Retina (tissue), 1 donor: Measurements from ENCODE around the gene PTTG1IP2.

Experiments
- DNase-seq: peaks from one replicate; pipeline ENCODE4 v3.0.0-alpha.2; 2016

The PTTG1IP2 gene

DNA sequence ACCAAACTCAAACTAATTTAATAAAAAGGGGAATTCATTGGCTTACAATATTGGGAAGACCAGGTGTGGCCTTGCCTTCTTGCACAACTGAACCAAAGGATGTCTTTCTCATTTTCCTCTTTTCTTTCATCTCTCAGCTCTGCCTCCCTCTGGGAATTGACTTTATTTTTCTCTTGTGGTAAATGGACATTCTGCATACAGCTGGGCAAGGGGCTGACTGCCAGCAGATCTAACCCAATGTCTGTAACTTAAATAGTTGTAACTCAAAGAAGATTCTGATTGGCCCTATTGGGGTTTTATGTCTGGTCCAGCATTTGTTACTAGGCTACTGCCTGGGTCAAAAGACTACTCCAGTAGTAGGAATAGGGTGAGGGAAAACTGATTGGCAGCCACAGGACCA, 15.3 kb downstream of the PTTG1IP2 start:
- DNase-seq = no peak

GRCh38 chr7:90485734-90486316, 16.4 kb downstream of the PTTG1IP2 start:
- DNase-seq = no peak

DNA sequence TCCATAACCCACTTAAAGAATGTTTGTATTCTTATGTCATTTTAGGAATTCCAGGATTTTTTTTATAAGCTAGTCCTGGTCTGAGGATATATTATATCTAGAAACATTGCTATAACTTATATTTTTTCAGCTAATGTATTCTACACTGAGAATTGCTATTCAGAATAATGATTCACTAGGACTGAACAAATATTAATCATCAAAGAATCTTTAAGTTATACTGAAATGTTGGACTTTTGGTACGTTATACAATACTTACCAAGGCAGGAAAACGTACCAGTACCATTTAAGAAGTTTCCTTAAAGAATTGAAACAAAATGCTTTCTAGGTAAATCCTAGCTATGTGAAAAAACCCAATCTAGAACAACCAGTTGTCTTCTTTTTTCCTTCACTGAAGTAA, 18.4 kb downstream of the PTTG1IP2 start:
- DNase-seq = no peak

DNA sequence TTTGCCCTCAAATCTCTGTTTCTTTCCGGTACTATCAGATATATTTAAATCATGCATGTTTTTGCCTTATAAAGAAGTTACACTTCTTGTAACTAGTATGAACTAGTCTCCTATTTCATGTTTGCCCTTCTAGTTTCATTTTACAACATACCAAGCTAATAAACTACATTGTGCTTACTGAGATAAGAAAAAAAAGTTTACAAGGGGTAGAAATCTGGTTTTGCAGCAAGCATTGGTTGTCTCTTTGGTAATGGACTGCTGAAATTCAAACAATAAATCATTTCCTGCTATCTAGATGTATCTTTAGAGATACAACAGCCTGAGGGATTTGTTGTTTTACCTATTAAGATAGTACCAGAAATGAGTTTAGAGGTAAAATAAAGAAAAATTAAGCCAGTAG, 18.8 kb downstream of the PTTG1IP2 start:
- DNase-seq = no peak

GRCh38 chr7:90492250-90492649, 22.8 kb downstream of the PTTG1IP2 start:
- no peak for DNase-seq

DNA sequence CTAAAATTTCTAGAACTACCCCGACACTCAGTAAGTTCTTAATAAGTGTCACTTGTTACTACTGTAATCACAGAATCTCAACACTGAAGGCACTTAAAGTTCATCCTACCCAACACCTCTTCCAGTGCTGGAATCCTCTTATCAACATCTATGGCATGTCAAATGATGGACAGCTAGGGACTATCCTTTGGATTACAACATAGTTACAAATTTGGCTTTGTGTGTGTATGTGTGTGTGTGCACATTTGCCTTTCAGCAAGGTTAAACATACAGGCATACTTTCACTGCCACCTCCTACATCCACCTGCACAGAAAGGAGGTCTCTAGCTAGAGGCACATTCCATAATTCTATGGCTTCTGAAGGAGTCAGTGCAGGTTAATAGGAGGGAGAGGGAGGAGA, 25.8 kb downstream of the PTTG1IP2 start:
- DNase-seq = no peak

GRCh38 chr7:90502539-90502938, 33.1 kb downstream of the PTTG1IP2 start:
- DNase-seq = no peak

DNA sequence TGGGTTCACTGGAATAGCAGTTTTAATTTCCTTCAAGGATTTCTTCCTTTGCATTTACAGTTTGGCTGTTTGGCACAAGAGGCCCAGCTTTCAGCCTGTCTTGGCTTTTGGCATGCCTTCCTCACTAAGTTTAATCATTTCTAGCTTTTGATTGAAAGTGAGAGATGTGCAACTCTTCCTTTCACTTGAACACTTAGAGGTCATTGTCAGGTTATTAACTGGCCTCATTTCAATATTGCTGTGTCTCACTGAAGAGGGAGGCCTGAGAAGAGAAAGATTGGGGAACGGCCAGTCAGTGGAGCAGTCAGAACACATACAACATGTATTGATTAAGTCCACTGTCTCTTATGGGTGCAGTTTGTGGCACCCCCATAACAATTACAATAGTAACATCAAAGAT, 33.9 kb downstream of the PTTG1IP2 start:
- DNase-seq = no peak

DNA sequence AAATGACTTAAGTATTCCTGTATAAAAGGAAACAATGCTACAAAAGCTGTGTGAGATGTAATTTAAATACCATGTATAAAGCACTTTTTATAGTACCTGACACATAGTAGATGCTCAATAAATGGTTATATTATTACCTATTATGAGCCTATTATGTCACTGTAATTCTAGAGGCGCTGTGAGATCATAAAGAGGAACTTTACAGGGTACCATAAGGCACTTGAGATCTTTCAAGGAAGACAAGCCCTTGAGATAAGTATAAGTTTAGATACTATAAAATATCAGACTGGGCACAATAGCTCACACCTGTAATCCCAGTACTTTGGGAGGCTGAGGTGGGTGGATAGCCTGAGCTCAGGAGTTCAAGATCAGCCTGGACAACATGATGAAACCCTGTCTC, 38.3 kb downstream of the PTTG1IP2 start:
- DNase-seq = no peak

DNA sequence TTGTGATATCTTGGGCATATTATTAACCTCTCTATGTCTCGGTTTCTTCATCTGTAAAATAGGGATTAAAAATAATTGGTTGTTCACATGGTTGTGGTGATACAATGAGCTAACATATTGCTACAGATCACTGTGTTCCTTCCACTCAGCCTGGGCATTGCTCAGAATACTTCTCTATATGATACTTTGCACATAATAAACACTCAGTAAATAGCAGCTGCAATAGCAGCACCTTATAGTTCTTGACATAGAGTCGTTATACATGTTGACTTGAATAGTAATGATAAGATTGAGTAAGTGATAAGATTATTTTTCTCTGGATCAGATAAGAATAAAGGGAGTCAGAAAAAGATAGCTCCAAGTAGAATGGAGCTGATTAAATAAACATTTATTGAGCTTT, 42.3 kb downstream of the PTTG1IP2 start:
- no peak for DNase-seq

DNA sequence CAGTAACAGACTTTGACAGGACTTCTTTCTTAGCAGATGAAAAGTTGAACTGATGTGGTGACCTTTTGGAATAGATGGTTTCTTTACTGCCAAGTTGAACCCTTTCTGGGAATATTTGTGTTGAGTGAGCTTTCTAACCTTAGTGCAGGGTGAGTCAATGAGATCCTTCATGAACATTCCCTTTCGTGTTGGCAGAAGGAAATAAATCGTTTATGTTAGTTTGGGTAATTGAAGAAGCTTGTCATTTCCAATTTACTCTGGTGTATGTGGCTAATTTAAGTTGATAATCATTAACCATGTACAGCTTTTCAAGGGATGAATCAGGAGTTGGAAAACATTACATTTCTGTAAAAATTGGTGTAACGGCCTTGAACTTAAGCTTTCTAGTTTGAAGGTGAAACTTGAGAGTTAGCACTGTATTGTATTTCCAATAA, 43.4 kb downstream of the PTTG1IP2 start:
- DNase-seq = peak; percentile 24

DNA sequence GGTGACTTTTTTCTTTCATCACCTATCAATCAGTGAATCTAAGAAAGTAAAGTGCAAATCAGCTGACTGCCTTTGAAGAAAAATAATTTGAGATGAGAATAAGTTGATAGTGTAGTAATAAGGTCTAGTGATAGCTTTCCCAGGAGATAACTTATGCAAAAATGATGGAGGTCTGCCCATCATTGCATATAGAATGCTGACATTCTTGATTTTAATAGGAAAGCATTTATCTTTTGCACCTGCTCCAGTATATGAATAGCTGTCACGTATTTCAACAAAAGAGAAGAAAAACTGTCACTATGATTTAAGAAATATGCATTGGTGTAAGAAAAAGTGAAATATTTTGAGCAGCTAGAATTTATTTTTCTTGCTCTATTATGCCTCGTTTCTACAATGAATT, 46.8 kb downstream of the PTTG1IP2 start:
- peak; percentile 13 for DNase-seq

- no peak for DNase-seq
Measured at GRCh38 chr7:90518630-90519029, 49.2 kb downstream of the PTTG1IP2 start.

DNA sequence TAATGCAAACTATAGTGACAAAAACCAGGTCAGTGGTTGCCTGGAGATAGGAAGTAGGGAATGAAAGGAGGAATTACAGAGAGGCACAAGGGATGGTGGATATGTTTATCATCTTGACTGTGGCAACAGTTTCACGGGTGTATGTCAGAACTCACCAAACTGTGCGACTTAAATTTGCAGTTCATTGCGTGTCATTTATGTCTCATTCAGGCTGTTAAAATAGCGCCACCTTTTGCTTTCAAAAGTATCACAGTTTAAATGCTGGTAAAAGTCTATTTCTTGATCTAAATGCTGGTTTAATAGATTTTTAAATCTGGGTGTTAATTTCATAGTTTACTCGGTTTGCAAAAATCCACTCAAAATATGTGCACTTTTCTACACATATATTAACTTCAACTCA, 51.0 kb downstream of the PTTG1IP2 start:
- no peak for DNase-seq

GRCh38 chr7:90530263-90530662, 60.8 kb downstream of the PTTG1IP2 start:
- DNase-seq = no peak

GRCh38 chr7:90532231-90532929, 62.9 kb downstream of the PTTG1IP2 start:
- no peak for DNase-seq

GRCh38 chr7:90536449-90536848, 67.0 kb downstream of the PTTG1IP2 start:
- no peak for DNase-seq

DNA sequence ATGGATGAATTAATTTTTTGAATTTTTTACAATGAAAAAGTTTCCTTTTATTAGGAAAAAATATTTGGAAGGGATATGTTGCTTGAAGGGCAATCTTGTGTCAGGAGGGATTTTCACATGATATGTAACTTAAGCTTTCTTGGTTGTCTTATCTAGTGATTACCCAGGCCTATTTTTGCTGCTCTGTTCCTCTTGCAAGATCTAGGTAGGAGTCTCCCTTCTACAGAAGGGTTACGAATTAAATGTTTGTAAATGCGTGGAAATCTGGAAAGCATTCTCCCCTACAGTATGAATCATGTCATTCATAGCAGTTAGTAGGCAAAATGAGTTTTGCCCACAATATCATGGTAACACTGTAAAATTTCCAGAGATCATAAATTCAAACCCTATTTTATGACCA, 69.0 kb downstream of the PTTG1IP2 start:
- no peak for DNase-seq

DNA sequence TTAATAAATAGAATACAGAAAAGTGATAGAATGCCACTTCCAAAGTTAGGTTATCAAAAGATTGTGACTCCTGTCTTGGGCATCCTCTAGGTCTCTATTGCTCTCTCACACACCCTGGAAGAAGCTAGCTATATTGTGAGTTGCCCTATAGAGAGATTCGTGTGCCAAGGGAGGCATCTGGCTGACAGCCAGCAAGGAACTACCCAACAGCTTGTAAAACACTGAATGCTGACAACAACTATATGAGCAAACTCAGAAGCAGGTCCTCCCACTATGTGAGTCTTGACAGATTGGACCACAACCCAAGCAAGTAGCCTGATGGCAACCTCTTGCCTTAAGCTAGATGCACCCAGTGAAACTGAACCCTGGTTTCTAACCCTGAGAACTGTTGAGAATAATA, 71.0 kb downstream of the PTTG1IP2 start:
- no peak for DNase-seq

DNA sequence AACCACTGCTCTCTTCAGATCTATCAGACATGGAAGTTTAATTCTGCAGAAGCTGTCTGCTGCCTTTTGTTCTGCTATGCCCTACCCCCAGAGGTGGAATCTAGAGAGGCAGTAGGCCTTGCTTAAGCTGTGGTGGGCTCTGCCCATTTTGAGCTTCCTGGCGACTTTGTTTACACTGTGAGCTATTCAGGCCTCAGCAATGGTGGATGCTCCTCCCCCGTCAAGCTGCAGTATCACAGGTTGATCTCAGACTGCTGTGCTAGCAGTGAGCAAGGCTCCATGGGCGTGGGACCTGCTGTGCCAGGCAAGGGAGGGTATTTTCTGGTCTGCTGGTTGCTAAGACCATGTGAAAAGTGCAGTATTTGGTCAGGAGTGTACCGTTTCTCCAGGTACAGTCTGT, 81.6 kb downstream of the PTTG1IP2 start:
- DNase-seq = no peak

- DNase-seq = no peak
Measured at GRCh38 chr7:90552521-90552920, 83.1 kb downstream of the PTTG1IP2 start.

DNA sequence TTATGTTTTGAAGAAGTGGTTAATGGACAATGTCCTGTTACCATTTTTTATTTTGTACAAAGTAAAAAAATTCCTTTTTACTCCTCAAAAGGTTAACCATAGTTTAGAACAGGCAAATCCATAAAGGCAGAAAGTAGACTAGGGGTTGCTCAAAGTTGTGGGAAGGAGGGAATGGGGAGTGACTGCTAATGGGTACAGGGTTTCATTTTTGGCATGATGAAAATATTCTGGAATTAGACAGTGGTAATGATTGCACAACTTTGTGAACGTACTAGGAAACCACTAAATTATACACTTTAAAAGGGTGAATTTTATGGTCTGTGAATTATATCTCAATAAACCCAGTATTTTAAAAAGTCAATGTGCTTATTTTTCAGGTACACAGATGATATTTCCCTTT, 91.3 kb downstream of the PTTG1IP2 start:
- no peak for DNase-seq
